Heart left ventricle (tissue), 13 donors: ENCODE measurements around the gene S100A16.

Source experiments
- CTCF ChIP-seq, 12 donors: fragments of 200-600 bp; sonication (generic) in 4 of 12; IDR thresholded peaks; one replicate each; pipeline versions ENCODE4 v1.5.0 to v1.8.0; 2018 to 2022; ENCODE audit warnings: antibody characterized with exemption in 12 of 12, mild to moderate bottlenecking in 5 of 12
- POLR2A ChIP-seq, 2 donors: fragments of 450-650 bp; IDR thresholded peaks; one replicate each; pipeline ENCODE4 v1.6.1; 2017; ENCODE audit warnings: antibody characterized with exemption in 2 of 2, mild to moderate bottlenecking in 2 of 2, moderate library complexity in 2 of 2
- donor health status: ischemic (EF 13 %, LVEDD 7.1; RV severe dilation, severe dysfunction).
- donor health status: DM: no; HTN: yes; CAD: no.
- donor health status: DM: no; HTN: no; CAD: no.
- donor health status: ischemic (EF 25% LVEDD 6.9; RV normal size, moderate dysfunction).
- donor health status: ischemic (EF 25% LVEDD 5.7; RV mildly dilated, moderate dysfunction).
- donor health status: ischemic (EF 35%, LVEDD 5.7; RV mildly dilated, moderate dysfunction).
- donor health status: nonischemic (EF 11% LVEDD 7.7; RV severe dilation, severe dysfunction).
- donor health status: DM: yes; HTN: yes; CAD: no.
- donor health status: PGD.
- donor health status: ischemic (EF 29% LVEDD 5.4; RV normal size, mild dysfunction).
- donor health status: nonischemic (EF 23%, LVEDD 6.1; RV moderate dilation, normal function).

GRCh38 chr1:153578490-153578889 lies 34.4 kb downstream of the S100A16 start:
- TF ChIP-seq CTCF (IDR thresholded peaks at IDR 0.05) (no peak), POLR2A (IDR thresholded peaks at IDR 0.05) (no peak)
